OCI-LY3 (cell line): Measurements from ENCODE around the gene PALMD.

Source experiments
- CTCF ChIP-seq: fragments of 200-600, 300-600 bp; sonication (generic); IDR thresholded peaks from 2 replicates; pipeline ENCODE4 v1.5.1; 2014; ENCODE audit warnings: antibody characterized with exemption, low read length, low read depth
- EZH2phosphoT487 ChIP-seq: fragments of 200-600 bp; shearing (Covaris generic); IDR thresholded peaks from 2 replicates; pipeline ENCODE4 v1.6.1; 2018; ENCODE audit warnings: antibody characterized with exemption, mixed run types, low read depth

- TF ChIP-seq CTCF (no peak), EZH2phosphoT487 (no peak)
Observed at GRCh38 chr1:99643021-99643779, 2.7 kb upstream of the PALMD start.
